Tibial nerve (tissue), 3 donors: Measurements from ENCODE around the gene CHMP1B.

Source experiments
- POLR2A ChIP-seq, 2 donors: fragments of 450-650 bp; IDR thresholded peaks; one replicate each; pipeline ENCODE4 v1.6.1; 2017; ENCODE audit warnings: antibody characterized with exemption in 2 of 2, mild to moderate bottlenecking in 2 of 2, moderate library complexity in 2 of 2
- TF ChIP-seq, protein P1 (sequence below), 5 experiments: fragments of 200-600 bp in 3 of 5; fragments of 450-650 bp in 2 of 5; sonication (generic) in 3 of 5; IDR thresholded peaks; one replicate each; pipeline ENCODE4 v1.5.1; 2016 to 2019; ENCODE audit warnings: antibody characterized with exemption in 5 of 5, mild to moderate bottlenecking in 3 of 5, moderate library complexity in 2 of 5

- no peak for TF ChIP-seq POLR2A (IDR thresholded peaks at IDR 0.05)
- TF ChIP-seq, protein P1, sequence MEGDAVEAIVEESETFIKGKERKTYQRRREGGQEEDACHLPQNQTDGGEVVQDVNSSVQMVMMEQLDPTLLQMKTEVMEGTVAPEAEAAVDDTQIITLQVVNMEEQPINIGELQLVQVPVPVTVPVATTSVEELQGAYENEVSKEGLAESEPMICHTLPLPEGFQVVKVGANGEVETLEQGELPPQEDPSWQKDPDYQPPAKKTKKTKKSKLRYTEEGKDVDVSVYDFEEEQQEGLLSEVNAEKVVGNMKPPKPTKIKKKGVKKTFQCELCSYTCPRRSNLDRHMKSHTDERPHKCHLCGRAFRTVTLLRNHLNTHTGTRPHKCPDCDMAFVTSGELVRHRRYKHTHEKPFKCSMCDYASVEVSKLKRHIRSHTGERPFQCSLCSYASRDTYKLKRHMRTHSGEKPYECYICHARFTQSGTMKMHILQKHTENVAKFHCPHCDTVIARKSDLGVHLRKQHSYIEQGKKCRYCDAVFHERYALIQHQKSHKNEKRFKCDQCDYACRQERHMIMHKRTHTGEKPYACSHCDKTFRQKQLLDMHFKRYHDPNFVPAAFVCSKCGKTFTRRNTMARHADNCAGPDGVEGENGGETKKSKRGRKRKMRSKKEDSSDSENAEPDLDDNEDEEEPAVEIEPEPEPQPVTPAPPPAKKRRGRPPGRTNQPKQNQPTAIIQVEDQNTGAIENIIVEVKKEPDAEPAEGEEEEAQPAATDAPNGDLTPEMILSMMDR (IDR thresholded peaks at IDR 0.05): no peak
Measured at GRCh38 chr18:11811009-11811408, 40.2 kb upstream of the CHMP1B start.
